PC-3 (cell line): ENCODE measurements around the gene VWC2. TPM values are rescaled to one million over a fixed set of nuclear protein-coding genes. Genes with fewer than 3 reads are reported as not detected.
"Not testable (repeated sequence)": the region's sequence is repeated elsewhere in the genome, so short reads cannot be mapped to it uniquely, and the experiment has no call there.

Source experiments
- ATAC-seq: fragments of 200-7000 bp; cut with Tn5 transposase; 2 replicates; pipeline ENCODE4 v1.9.1; 2020; ENCODE audit warnings: mild to moderate bottlenecking, moderate library complexity
- BruUV-seq: library from RNA; stranded (reverse); fragments of 400-500 nt; replicated peaks from 2 replicates; lab custom pipeline; 2021; lab: Mats Ljungman, UMichigan
- CTCF ChIA-PET: fragments of 300-600 bp; sonication (Branson Sonifier 250); formaldehyde crosslinking; loops from one replicate; lab custom pipeline; 2022; ENCODE audit warnings: antibody characterized with exemption; lab: Charles Lee
- POLR2A ChIA-PET: fragments of 300-600 bp; sonication (Branson Sonifier 250); formaldehyde crosslinking; loops from one replicate; lab custom pipeline; 2022; ENCODE audit warnings: antibody characterized with exemption; ENCODE audit not compliant: unreplicated experiment; lab: Charles Lee
- DNase-seq: peaks from one replicate; pipeline ENCODE4 v3.0.0-alpha.2; 2015
- H2AFZ ChIP-seq: fragments of 300-600 bp; sonication (generic); 2 replicates; pipeline ENCODE4 v1.6.0; 2016; ENCODE audit warnings: antibody characterized with exemption, low read length
- H3F3A ChIP-seq: fragments of 300-600 bp; sonication (generic); one replicate; pipeline ENCODE4 v1.6.0; 2017; ENCODE audit warnings: antibody characterized with exemption, low read length, control low read depth, mild to moderate bottlenecking; ENCODE audit not compliant: unreplicated experiment
- H3K27ac ChIP-seq: fragments of 300-600 bp; sonication (generic); 2 replicates; pipeline ENCODE4 v1.5.1; 2016; ENCODE audit warnings: mild to moderate bottlenecking, low read length
- H3K27me3 ChIP-seq: fragments of 300-600 bp; sonication (generic); 2 replicates; pipeline ENCODE4 v1.6.1; 2016; ENCODE audit warnings: low read length, mixed read lengths
- H3K36me3 ChIP-seq: fragments of 300-600 bp; sonication (generic); 2 replicates; pipeline ENCODE4 v1.6.1; 2016; ENCODE audit warnings: low read depth, mixed run types, low read length, mixed read lengths
- H3K4me1 ChIP-seq: fragments of 300-600 bp; sonication (generic); 2 replicates; pipeline ENCODE4 v1.5.1; 2016; ENCODE audit warnings: low read length; ENCODE audit not compliant: insufficient read depth
- H3K4me2 ChIP-seq: fragments of 300-600 bp; sonication (generic); 2 replicates; pipeline ENCODE4 v1.6.0; 2016; ENCODE audit warnings: low read length
- H3K4me3 ChIP-seq: fragments of 300-600 bp; sonication (generic); 2 replicates; pipeline ENCODE4 v1.5.1; 2016; ENCODE audit warnings: mild to moderate bottlenecking, low read length, mixed read lengths
- H3K79me2 ChIP-seq: fragments of 300-600 bp; sonication (generic); 2 replicates; pipeline ENCODE4 v1.6.1; 2017; ENCODE audit warnings: low read length, mixed read lengths
- H3K9ac ChIP-seq: fragments of 300-600 bp; sonication (generic); 2 replicates; pipeline ENCODE4 v1.6.0; 2016; ENCODE audit warnings: mild to moderate bottlenecking, low read length
- H3K9me2 ChIP-seq: fragments of 300-600 bp; sonication (generic); replicated peaks from 2 replicates; pipeline ENCODE4 v1.6.1; 2016; ENCODE audit warnings: mixed run types, low read length, mixed read lengths
- H3K9me3 ChIP-seq: fragments of 300-600 bp; sonication (generic); 2 replicates; pipeline ENCODE4 v1.6.1; 2016; ENCODE audit warnings: low read length, mixed read lengths
- H4K20me1 ChIP-seq: fragments of 300-600 bp; sonication (generic); 2 replicates; pipeline ENCODE4 v1.6.1; 2016; ENCODE audit warnings: low read length, mixed read lengths
- EZH2 ChIP-seq: fragments of 300-600 bp; sonication (generic); IDR thresholded peaks from one replicate; pipeline ENCODE4 v1.6.1; 2017; ENCODE audit warnings: antibody characterized with exemption, mild to moderate bottlenecking, low read length; ENCODE audit not compliant: unreplicated experiment
- EZH2phosphoT487 ChIP-seq: fragments of 300-600 bp; sonication (generic); IDR thresholded peaks from 2 replicates; pipeline ENCODE4 v1.6.1; 2018; ENCODE audit warnings: mild to moderate bottlenecking, antibody characterized with exemption, low read length, borderline replicate concordance
- intact Hi-C: fragments of 100-400 bp; cut with micrococcal nuclease; formaldehyde crosslinking; loops from 2 replicates; pipeline ENCODE4 v1.9.0; 2023
- total RNA-seq: library from RNA; depleted of rRNA; stranded (reverse); fragments of >200 nt; gene quantifications from 2 replicates; pipeline ENCODE4 v1.2.3, GENCODE V29; 2014
- TF ChIP-seq, protein P1 (sequence below): fragments of 300-600 bp; sonication (generic); conservative IDR thresholded peaks from 2 replicates; pipeline ENCODE4 v1.5.1; 2017; ENCODE audit warnings: antibody characterized with exemption, low read depth, mild to moderate bottlenecking, low read length

Gene VWC2
- total RNA-seq, 1 experiment from 2014 or later, result not detected

DNA sequence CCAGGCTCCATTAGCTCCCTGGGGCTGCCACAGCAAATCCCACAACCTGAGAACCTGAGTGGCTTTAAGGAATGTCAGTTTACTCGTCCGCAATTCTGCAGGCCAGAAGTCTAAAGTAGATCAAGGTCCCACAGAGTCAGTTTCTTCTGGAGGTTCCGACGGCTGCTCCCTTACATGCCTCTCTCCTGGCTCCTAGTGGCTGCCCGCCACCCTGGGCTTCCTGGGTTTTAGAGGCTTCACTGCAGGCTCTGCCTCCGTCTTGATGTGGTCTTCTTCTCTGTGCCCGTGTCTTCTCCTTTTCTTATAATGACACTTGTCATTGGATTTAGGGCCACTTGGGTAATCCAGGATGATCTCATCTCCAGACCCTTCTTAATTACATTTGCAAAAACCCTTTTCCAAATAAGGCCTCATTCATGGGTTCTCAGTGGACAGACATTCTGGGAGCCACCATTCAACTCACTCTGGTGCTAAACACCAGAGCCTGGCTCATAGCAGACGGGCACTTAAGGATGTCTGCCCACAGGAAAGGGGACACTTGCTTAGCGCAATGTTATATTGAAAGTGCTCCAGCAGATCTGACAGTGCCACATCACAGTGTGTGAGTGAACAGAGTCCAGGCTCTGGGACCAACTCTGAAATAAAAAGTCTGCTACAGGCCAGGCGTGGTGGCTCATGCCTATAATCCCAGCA is 77.6 kb downstream of the VWC2 start:
- H3K79me2 ChIP-seq, result no peaks in the 10 kb centered on the region
- peaks cover 30% of the 10 kb centered on the region for H3K27me3 ChIP-seq
- no peak overlapping the region for H3K4me2 ChIP-seq
- no peak overlapping the region for H2AFZ ChIP-seq
- no peaks in the 10 kb centered on the region for H3K9me2 ChIP-seq
- H3K36me3 ChIP-seq, result no peaks in the 10 kb centered on the region
- ATAC-seq, result no peak
- no peak overlapping the region for H3K27ac ChIP-seq
- no peak for DNase-seq
- H3K4me1 ChIP-seq, result no peaks in the 10 kb centered on the region
- H3K9ac ChIP-seq, result no peak overlapping the region
- no peaks in the 10 kb centered on the region for H3K9me3 ChIP-seq
- ChIA-PET POLR2A (no interaction called here), CTCF (no interaction called here)
- H3F3A ChIP-seq, result no peaks in the 10 kb centered on the region
- H4K20me1 ChIP-seq, result no peaks in the 10 kb centered on the region
- BruUV-seq, result no TSS peak
- intact Hi-C loops, result loop anchor here (10.0 kb wide), 1 partner anchor 756 kb away; no protein-coding TSS in a partner anchor
- no peak overlapping the region for H3K4me3 ChIP-seq
- no peak for TF ChIP-seq EZH2
- TF ChIP-seq, protein P1, sequence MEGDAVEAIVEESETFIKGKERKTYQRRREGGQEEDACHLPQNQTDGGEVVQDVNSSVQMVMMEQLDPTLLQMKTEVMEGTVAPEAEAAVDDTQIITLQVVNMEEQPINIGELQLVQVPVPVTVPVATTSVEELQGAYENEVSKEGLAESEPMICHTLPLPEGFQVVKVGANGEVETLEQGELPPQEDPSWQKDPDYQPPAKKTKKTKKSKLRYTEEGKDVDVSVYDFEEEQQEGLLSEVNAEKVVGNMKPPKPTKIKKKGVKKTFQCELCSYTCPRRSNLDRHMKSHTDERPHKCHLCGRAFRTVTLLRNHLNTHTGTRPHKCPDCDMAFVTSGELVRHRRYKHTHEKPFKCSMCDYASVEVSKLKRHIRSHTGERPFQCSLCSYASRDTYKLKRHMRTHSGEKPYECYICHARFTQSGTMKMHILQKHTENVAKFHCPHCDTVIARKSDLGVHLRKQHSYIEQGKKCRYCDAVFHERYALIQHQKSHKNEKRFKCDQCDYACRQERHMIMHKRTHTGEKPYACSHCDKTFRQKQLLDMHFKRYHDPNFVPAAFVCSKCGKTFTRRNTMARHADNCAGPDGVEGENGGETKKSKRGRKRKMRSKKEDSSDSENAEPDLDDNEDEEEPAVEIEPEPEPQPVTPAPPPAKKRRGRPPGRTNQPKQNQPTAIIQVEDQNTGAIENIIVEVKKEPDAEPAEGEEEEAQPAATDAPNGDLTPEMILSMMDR, result no peak
- no peak for TF ChIP-seq EZH2phosphoT487

DNA sequence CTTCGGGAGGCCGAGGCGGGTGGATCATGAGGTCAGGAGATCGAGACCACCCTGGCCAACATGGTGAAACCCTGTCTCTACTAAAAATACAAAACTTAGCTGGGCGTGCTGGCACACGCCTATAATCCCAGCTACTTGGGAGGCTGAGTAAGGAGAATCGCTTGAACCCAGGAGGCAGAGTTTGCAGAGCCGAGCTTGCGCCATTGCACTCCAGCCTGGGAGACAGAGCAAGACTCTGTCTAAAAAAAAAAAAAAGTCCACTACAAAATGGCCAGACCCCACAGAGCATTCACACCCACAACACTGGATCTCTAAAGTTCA is 78.1 kb downstream of the VWC2 start:
- H3K4me1 ChIP-seq, POLR2A ChIA-PET, H2AFZ ChIP-seq, CTCF ChIA-PET, H3K36me3 ChIP-seq, H3K4me3 ChIP-seq, H3K4me2 ChIP-seq, H3K79me2 ChIP-seq, H3K9me2 ChIP-seq, H3K9ac ChIP-seq, H3K27ac ChIP-seq, BruUV-seq, DNase-seq, H3K9me3 ChIP-seq, H3F3A ChIP-seq, H4K20me1 ChIP-seq, ATAC-seq: not testable (repeated sequence)
- peaks cover 25% of the 10 kb centered on the region for H3K27me3 ChIP-seq
- intact Hi-C loops, result loop anchor here (10.0 kb wide), 1 partner anchor 757 kb away; no protein-coding TSS in a partner anchor

DNA sequence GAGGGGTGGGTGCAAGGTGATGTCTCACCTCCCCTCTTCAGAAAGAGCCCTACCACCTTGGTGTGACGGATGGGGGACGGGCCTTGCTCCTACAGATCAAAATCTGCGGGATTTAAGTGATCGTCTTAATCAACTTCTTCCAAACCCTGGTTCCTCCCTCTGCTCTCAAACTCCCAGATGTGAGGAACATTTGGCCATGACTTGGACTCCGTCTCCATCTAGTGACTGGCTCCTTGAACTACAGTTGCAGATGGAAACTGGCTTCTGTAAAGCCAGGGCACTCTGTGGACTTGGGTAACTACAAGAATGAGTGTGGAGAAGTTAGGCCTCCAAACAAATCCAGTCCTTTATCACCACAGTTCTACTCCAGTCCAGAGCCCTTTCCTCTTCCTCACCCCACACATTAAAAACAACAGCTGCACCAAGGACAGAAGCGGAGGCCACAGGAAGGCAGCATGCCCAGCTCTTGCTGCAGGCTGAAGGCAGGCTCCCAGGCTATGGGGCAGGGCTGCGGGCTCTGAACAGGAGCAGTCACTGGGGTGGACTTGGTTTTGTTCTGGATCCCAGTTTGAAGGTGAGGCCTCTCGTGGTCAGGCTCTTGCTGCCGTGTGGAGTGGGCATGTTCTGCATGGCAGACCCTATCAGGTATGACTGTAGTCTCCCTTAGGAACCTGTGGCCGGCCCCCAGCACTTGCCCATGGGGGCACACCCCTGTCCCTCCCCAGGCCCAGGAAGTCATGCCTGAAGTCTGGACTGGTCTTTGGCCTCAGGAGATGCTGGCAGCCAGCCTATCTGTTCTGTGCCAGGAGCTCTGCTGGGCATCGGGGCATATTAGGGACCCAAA is 79.4 kb downstream of the VWC2 start:
- no peaks in the 10 kb centered on the region for H3K4me1 ChIP-seq
- CTCF ChIA-PET, result no interaction called here
- DNase-seq, result peak; percentile 74

More for the DNA sequence above, 79.4 kb downstream of the VWC2 start:
- Histone ChIP-seq H3K27me3 (peaks cover 16% of the 10 kb centered on the region), H3F3A (no peaks in the 10 kb centered on the region), H3K4me3 (no peak overlapping the region), H3K9me3 (no peaks in the 10 kb centered on the region), H3K4me2 (no peak overlapping the region), H4K20me1 (no peaks in the 10 kb centered on the region), H3K9me2 (no peaks in the 10 kb centered on the region), H3K79me2 (no peaks in the 10 kb centered on the region), H3K9ac (no peak overlapping the region), H3K36me3 (no peaks in the 10 kb centered on the region), H2AFZ (no peak overlapping the region), H3K27ac (no peak overlapping the region)
- intact Hi-C loops, result loop anchor here (2.0 to 10.0 kb wide), 2 partner anchors 758 to 1554 kb away; no protein-coding TSS in a partner anchor
- TF ChIP-seq EZH2phosphoT487, result no peak
- TF ChIP-seq, protein P1, result peak; percentile 85
- ATAC-seq, result peak; percentile 80
- no TSS peak for BruUV-seq
- POLR2A ChIA-PET, result no interaction called here
